Activated T-cell treated with anti-CD3 and anti-CD28 coated beads, Interleukin-2, amount 50 U/mL, for 72 hours (primary cell): Measurements from ENCODE around the gene ABO. TPM values are rescaled to one million over a fixed set of nuclear protein-coding genes. Genes with fewer than 3 reads are reported as not detected.

Experiments
- ATAC-seq, 2 donors: fragments of 150-1000 bp; cut with Tn5 transposase; replicated peaks in 1 of 2; 2 replicates each; pipeline ENCODE4 v1.10.0; 2021; ENCODE audit warnings: moderate library complexity in 2 of 2, mild to moderate bottlenecking in 1 of 2
- DNase-seq, 2 donors: peaks; one replicate each; pipeline ENCODE4 v3.0.0; 2021 to 2022; ENCODE audit warnings: mixed read lengths in 1 of 2
- H3K27ac Mint-ChIP-seq: one replicate; pipeline ENCODE4 v1.8.0; 2022; ENCODE audit warnings: mild to moderate bottlenecking, moderate library complexity, mixed read lengths
- H3K27me3 Mint-ChIP-seq: one replicate; pipeline ENCODE4 v1.8.0; 2022; ENCODE audit warnings: low read depth, mixed read lengths
- H3K36me3 Mint-ChIP-seq, 2 donors: one replicate each; pipeline ENCODE4 v1.8.0; 2022; ENCODE audit warnings: mixed read lengths in 2 of 2, mild to moderate bottlenecking in 1 of 2; ENCODE audit not compliant: insufficient read depth in 2 of 2
- H3K4me1 Mint-ChIP-seq: one replicate; pipeline ENCODE4 v1.8.0; 2022; ENCODE audit warnings: low read depth, mixed read lengths
- H3K4me3 Mint-ChIP-seq, 2 donors: one replicate each; pipeline ENCODE4 v1.8.0; 2022; ENCODE audit warnings: mild to moderate bottlenecking in 2 of 2, mixed read lengths in 2 of 2, moderate library complexity in 2 of 2
- H3K9me3 Mint-ChIP-seq, 2 donors: one replicate each; pipeline ENCODE4 v1.8.0; 2022; ENCODE audit warnings: mixed read lengths in 2 of 2
- total RNA-seq, 2 donors: library from RNA; stranded (reverse); gene quantifications; one replicate each; pipeline ENCODE4 v1.2.3, GENCODE V29; 2022

ABO gene
- total RNA-seq, 2 donors from 2014 or later: not detected

DNA sequence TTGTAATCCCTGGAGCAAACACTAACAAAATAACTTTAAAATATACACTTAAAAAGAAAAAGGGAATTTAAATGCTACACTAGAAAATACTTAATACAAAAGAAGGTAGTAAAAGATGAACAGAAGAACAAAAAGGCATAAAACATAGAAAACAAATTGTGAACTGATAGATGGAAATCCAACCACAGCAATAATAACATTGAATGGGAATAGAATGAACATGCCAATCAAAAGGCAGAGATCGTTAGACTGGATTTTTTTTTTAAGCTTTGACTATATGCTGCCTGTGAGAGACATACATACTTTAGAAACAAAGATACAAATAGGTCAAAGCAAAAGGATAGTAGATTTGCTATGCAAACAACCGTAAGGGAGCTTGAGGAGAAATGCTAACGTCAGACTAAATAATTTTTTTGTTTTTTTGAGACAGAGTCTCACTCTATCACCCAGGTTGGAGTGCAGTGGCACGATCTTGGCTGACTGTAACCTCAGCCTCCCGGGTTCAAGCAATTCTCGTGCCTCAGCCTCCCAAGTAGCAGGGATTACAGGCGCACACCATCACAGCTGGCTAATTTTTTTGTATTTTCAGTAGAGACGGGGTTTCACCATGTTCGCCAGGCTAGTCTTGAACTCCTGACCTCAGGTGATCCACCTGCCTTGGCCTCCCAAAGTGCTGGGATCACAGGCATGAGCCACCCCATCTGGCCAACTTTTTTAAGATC, 6.5 kb downstream of the ABO start:
- Mint-ChIP-seq H3K4me3 (no peak overlapping the region), H3K27me3 (peaks cover 41% of the 10 kb centered on the region), H3K36me3 (no peaks in the 10 kb centered on the region), H3K9me3 (no peaks in the 10 kb centered on the region), H3K4me1 (no peaks in the 10 kb centered on the region), H3K27ac (no peak overlapping the region)
- DNase-seq (no peak), ATAC-seq (no peak)

DNA sequence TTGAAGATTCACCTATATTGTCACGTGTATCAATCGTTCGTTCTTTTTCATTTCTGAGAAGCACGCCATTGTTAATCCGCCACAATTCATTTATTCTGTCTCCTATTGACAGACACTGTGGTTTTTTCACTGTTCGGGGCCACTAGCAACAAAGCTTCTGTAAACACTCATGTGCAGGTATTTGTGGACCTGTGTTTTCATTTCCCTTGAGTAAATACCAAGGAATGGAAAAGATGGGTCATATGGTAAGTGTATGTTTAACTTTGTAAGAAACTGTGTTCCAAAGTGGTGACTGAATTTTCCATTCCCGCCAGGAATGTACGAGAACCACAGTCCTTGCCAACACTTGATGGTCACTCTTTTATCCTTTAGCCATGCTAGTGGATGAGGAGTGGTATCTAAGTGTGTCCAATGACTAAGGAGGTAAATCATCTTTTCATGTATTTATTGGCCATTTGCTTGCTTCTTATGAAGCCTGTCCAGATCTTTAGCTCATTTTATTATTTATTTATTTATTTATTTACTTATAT, 10.7 kb downstream of the ABO start:
- DNase-seq: no peak
- no peak overlapping the region for H3K27ac Mint-ChIP-seq

DNA sequence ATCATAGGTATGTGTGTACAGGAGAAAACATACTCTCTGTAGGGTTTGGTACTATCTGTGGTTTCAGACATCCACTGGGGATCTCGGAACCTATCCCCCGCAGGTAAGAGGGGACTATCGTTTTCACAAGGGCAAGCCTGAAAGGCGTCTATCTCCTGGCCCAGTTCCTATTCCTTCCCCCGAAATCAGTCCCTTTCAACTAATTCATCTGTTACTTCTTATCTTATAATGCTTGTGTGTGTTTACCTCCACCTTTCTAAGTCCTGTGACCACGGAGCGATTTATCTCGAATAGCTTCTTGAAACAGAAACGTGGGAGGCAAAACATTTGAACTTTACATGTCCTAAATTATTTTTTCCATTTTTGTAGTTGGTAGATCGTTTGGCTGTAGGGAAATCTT, 11.4 kb downstream of the ABO start:
- Mint-ChIP-seq H3K9me3 (no peaks in the 10 kb centered on the region), H3K27me3 (peaks cover 5% of the 10 kb centered on the region), H3K27ac (no peak overlapping the region), H3K36me3 (no peaks in the 10 kb centered on the region), H3K4me3 (no peak overlapping the region), H3K4me1 (no peaks in the 10 kb centered on the region)
- DNase-seq: no peak
- no peak for ATAC-seq

More for the DNA sequence above, 10.7 kb downstream of the ABO start:
- Mint-ChIP-seq H3K27me3 (peaks cover 7% of the 10 kb centered on the region), H3K36me3 (no peaks in the 10 kb centered on the region), H3K4me1 (no peaks in the 10 kb centered on the region), H3K4me3 (no peak overlapping the region), H3K9me3 (no peaks in the 10 kb centered on the region)
- ATAC-seq: no peak

DNA sequence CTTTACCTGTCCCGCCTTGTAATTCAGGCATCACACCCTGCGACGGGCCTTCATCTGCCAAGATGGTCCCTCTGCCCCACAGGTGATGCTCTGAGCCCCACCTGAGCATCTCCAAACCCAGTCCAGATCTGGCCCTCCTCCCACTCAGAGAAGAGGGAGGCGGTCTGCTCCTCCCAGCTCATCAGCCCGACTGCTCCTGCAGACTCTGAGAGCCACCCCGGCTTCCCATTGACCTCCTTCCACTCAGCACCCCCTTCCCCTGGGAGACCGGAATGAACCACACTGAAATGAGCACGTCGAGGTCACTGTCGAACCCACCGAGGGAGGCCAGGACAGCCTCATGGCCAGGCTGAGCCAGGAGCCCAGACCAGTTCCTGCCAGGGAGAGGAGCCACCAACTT, 12.8 kb downstream of the ABO start:
- no peak overlapping the region for H3K27ac Mint-ChIP-seq
- no peak overlapping the region for H3K4me3 Mint-ChIP-seq
- no peaks in the 10 kb centered on the region for H3K27me3 Mint-ChIP-seq
- H3K36me3 Mint-ChIP-seq: no peaks in the 10 kb centered on the region
- DNase-seq (no peak), ATAC-seq (no peak)
- no peaks in the 10 kb centered on the region for H3K9me3 Mint-ChIP-seq
- H3K4me1 Mint-ChIP-seq: no peaks in the 10 kb centered on the region

DNA sequence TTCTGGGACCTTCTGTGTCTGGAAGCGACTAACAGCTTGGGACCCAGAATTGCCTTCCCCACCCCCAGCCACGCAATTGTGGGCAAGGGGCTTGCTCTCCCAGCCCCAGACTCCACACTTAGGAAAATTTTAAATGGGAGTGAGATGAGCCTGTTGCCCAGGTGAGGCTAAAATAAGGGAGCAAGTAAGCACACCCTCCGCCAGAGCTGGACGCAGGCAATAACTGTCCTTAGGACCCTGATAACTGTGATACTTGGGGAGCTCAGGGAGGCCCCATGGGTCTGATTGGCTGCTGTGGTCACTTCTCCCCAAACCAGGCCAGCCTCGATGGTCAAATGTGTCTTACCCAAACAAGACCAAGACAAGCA, 13.3 kb downstream of the ABO start:
- no peaks in the 10 kb centered on the region for H3K4me1 Mint-ChIP-seq
- no peak overlapping the region for H3K27ac Mint-ChIP-seq
- H3K9me3 Mint-ChIP-seq: no peaks in the 10 kb centered on the region
- DNase-seq: no peak
- no peaks in the 10 kb centered on the region for H3K36me3 Mint-ChIP-seq
- no peak overlapping the region for H3K4me3 Mint-ChIP-seq
- ATAC-seq: no peak
- no peaks in the 10 kb centered on the region for H3K27me3 Mint-ChIP-seq

DNA sequence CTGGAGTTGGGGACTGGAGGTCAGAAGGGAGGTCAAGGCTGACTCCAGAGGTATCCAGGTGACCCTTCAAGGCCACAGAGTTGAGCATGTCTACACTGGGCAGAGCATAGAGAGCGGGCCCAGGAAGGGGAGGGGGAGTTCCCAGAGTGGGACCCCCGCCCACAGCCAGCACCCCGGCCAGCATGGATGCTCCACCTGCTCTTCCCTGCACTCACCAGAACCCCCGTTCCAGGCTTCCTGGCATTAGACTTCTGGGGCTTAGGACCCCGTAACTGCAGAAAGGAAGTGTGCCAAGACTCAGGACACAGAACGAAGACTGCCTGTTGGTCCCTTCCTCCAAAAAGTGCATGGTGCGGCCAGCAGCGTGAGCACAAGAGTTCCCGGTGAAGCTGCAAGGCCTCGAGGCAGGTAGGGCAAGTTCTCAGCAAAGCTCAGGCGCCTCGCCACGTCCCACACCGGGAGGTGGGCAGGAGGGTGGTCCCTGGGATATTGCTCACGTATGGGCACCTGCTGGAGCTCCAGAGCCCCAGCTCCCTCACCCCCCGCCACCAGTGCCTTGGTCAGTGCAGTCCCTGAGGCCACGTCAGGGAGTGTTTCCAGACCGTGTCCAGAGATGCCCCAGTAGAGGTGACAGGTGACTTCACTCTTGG, 13.8 kb downstream of the ABO start:
- Mint-ChIP-seq H3K4me1 (no peaks in the 10 kb centered on the region), H3K27ac (no peak overlapping the region), H3K36me3 (no peaks in the 10 kb centered on the region), H3K27me3 (no peaks in the 10 kb centered on the region), H3K9me3 (no peaks in the 10 kb centered on the region), H3K4me3 (no peak overlapping the region)
- ATAC-seq (no peak), DNase-seq (no peak)

DNA sequence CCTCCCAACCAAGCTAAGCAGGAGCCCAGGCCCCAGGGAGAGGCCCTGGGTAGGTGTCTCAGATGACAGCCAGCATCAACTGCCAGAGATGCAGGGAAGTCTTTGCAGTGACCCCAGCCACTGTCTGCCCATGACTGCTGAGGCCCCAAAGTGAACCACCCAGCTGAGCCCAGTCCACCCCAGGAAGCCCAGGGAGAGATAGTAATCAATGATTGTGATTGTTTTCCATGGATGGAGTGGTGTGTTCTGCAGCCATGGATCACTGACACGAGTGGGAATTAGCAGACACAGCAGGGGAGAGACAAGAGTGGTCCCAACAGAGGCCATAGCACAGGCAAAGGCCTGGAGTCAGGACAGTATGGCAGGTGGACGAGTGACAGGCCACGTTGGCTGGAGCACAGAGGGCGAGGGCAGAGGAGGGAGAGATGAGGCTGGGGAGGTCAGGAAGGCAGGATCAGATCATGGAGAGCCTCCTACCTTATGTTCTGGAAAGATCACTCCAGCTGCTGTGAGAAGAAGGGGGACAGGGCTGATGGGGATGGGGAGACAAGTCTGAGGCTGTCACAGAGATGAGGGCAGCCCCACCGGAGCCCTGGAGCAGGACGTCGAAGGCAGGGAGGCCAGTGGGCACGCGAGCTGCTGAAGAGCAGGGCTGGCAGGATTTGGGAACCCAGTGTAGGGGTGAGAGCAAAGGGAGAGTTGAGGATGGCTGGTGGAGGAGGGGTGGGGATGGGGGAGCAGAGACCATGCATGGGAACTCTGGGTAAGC, 14.5 kb downstream of the ABO start:
- Mint-ChIP-seq H3K36me3 (no peaks in the 10 kb centered on the region), H3K4me1 (no peaks in the 10 kb centered on the region), H3K27me3 (no peaks in the 10 kb centered on the region), H3K9me3 (no peaks in the 10 kb centered on the region), H3K4me3 (no peak overlapping the region), H3K27ac (no peak overlapping the region)
- ATAC-seq (no peak), DNase-seq (no peak)

DNA sequence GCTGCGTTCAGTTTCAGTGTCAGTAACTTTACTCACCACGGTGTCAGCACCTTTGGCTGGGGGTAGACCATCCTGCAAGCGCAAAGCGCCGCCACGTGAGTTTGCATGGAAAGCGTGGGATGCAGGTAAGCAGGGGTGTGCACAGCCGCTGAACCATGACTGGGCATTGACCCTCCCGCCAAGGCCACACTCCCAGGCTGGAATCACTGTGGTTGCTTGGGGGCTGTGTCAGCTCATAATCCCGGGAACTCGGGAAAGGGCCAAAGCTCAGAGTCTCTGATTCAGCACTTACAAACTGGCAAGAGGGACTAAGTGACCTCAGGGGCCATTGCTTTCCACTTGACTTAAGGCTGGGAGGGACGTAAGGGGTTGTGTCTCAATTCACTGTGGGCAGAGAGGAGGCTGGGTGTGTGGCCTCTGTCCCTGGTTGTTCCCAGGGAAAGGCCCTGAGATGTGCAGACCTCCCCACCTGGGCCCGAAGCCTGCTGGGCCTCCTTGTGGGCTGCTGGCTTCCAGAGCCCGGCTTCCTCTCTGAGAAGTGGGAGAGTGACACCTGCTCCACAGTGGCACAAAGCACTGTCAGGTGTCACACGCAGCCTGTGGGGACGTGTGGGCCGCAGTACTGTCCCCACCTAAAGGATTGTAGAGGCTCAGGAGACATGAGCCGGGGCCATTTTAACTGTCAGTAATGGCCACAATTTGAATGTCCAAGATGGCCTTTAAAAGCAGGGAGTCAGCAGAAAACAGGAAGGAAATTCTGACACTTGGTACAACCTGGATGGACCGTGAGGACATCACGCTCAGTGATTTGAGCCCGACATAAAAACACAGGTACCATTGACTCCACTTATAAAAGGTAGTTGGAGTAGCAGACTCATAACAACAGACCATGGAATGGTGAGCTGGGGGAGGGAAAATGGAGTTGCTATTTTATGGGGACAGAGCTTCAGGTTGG, 16.7 kb downstream of the ABO start:
- no peaks in the 10 kb centered on the region for H3K27me3 Mint-ChIP-seq
- H3K36me3 Mint-ChIP-seq: no peaks in the 10 kb centered on the region
- ATAC-seq (no peak), DNase-seq (no peak)
- H3K4me1 Mint-ChIP-seq: no peaks in the 10 kb centered on the region
- no peak overlapping the region for H3K27ac Mint-ChIP-seq
- no peaks in the 10 kb centered on the region for H3K9me3 Mint-ChIP-seq
- no peak overlapping the region for H3K4me3 Mint-ChIP-seq

DNA sequence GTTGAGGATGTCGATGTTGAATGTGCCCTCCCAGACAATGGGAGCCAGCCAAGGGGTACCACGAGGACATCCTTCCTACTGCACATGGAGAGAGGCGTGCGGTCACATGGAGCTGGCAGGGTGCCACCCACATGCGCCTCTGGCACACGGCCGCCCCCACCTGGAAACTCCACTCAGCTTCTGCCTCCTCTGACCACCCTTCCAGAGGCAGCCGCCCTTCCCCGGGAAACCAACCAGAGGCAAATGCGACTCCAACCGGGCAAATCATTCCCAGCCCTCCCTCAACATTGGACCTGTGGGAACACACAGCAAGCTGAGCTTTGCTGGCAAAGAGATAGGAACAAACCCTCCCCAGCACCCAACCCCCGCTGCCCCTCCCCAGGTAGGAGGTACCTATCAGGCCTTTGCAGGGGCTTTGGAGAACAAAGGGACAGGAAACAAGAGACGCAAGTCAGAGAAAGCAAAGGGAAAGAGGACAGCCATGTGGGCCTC, 17.5 kb downstream of the ABO start:
- Mint-ChIP-seq H3K4me1 (no peaks in the 10 kb centered on the region), H3K27ac (no peak overlapping the region), H3K27me3 (no peaks in the 10 kb centered on the region), H3K4me3 (no peak overlapping the region), H3K9me3 (no peaks in the 10 kb centered on the region), H3K36me3 (no peaks in the 10 kb centered on the region)
- no peak for DNase-seq
- ATAC-seq: no peak

DNA sequence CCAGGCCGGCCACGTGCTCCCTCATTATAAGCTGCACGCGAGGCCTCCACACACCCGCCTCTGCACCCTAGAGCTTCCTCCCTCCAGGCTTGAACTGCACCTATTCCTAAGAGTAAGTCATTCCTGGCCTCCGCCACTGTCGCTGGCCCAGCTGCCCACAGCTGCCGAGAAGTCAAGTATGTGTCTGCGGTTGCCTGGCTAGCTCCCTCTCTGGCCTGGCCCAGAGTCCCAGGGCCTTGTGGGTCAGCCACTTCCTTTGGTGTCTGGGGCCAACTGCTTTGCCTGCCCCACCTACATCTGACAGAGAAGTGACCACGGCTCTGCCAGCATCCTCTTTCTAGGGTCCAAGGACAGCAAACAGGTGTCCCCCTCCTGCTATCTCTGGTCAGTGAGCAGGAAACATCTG, 18.3 kb downstream of the ABO start:
- no peaks in the 10 kb centered on the region for H3K27me3 Mint-ChIP-seq
- DNase-seq (no peak), ATAC-seq (no peak)
- H3K36me3 Mint-ChIP-seq: no peaks in the 10 kb centered on the region
- H3K4me3 Mint-ChIP-seq: no peak overlapping the region
- H3K4me1 Mint-ChIP-seq: no peaks in the 10 kb centered on the region
- H3K9me3 Mint-ChIP-seq: no peaks in the 10 kb centered on the region
- no peak overlapping the region for H3K27ac Mint-ChIP-seq

DNA sequence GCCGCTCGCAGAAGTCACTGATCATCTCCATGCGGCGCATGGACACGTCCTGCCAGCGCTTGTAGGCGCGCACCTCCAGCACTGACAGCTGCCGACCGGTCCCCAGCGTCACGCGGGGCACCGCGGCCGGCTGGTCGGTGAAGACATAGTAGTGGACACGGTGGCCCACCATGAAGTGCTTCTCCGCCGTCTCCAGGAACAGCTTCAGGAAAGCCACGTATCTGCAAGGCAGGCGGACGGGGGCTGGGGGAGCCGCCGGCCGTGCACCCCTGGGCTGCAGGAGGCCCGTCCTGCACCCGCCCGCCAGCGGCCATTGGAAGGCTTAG, 18.9 kb downstream of the ABO start:
- no peak for DNase-seq
- Mint-ChIP-seq H3K9me3 (no peaks in the 10 kb centered on the region), H3K36me3 (no peaks in the 10 kb centered on the region), H3K4me1 (no peaks in the 10 kb centered on the region), H3K4me3 (no peak overlapping the region), H3K27me3 (no peaks in the 10 kb centered on the region), H3K27ac (no peak overlapping the region)
- ATAC-seq: no peak

DNA sequence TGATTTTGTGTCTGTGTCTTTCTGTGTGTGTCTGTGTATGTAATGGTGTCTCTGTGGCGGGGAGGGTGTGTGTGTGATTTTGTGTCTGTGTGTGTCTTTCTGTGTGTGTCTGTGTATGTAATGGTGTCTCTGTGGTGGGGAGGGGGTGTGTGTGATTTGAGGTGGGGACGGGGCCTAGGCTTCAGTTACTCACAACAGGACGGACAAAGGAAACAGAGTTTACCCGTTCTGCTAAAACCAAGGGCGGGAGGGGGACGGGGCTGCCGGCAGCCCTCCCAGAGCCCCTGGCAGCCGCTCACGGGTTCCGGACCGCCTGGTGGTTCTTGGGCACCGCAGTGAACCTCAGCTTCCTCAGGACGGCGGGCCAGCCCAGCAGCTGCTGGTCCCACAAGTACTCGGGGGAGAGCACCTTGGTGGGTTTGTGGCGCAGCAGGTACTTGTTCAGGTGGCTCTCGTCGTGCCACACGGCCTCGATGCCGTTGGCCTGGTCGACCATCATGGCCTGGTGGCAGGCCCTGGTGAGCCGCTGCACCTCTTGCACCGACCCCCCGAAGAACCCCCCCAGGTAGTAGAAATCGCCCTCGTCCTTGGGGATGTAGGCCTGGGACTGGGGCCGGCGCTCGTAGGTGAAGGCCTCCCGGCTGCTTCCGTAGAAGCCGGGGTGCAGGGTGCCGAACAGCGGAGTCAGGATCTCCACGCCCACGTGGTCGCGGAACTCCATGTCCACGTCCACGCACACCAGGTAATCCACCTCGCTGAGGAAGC, 19.4 kb downstream of the ABO start:
- no peak overlapping the region for H3K4me3 Mint-ChIP-seq
- no peaks in the 10 kb centered on the region for H3K9me3 Mint-ChIP-seq
- no peaks in the 10 kb centered on the region for H3K36me3 Mint-ChIP-seq

More for the DNA sequence above, 19.4 kb downstream of the ABO start:
- Mint-ChIP-seq H3K4me1 (no peaks in the 10 kb centered on the region), H3K27ac (no peak overlapping the region), H3K27me3 (no peaks in the 10 kb centered on the region)
- no peak for ATAC-seq
- DNase-seq: no peak
